ENCODE data around the gene UBE2B.

- TF ChIP-seq, protein P1, sequence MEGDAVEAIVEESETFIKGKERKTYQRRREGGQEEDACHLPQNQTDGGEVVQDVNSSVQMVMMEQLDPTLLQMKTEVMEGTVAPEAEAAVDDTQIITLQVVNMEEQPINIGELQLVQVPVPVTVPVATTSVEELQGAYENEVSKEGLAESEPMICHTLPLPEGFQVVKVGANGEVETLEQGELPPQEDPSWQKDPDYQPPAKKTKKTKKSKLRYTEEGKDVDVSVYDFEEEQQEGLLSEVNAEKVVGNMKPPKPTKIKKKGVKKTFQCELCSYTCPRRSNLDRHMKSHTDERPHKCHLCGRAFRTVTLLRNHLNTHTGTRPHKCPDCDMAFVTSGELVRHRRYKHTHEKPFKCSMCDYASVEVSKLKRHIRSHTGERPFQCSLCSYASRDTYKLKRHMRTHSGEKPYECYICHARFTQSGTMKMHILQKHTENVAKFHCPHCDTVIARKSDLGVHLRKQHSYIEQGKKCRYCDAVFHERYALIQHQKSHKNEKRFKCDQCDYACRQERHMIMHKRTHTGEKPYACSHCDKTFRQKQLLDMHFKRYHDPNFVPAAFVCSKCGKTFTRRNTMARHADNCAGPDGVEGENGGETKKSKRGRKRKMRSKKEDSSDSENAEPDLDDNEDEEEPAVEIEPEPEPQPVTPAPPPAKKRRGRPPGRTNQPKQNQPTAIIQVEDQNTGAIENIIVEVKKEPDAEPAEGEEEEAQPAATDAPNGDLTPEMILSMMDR (IDR thresholded peaks at IDR 0.05): no peak
- no peak for TF ChIP-seq POLR2A (IDR thresholded peaks at IDR 0.05)
These were observed 12.8 kb downstream of the UBE2B start for GRCh38 chr5:134383980-134384697.

Data from stomach (tissue), 4 donors.